IPS-20b (cell line): Measurements from ENCODE around the gene FAM25G.
"Not testable (repeated sequence)": the region's sequence is repeated elsewhere in the genome, so short reads cannot be mapped to it uniquely, and the experiment has no call there.

ENCODE experiments used
- H3K27ac ChIP-seq: one replicate; pipeline ENCODE4 v1.5.1; 2013; ENCODE audit warnings: low read length
- H3K27me3 ChIP-seq: 2 replicates; pipeline ENCODE4 v1.6.1; 2013; ENCODE audit warnings: mild to moderate bottlenecking, low read length, inconsistent platforms; ENCODE audit not compliant: insufficient read depth
- H3K36me3 ChIP-seq: 2 replicates; pipeline ENCODE4 v1.6.1; 2013; ENCODE audit warnings: low read depth, mild to moderate bottlenecking, inconsistent platforms, low read length, moderate library complexity; ENCODE audit not compliant: insufficient read depth
- H3K4me1 ChIP-seq: 2 replicates; pipeline ENCODE4 v1.6.1; 2013; ENCODE audit warnings: mild to moderate bottlenecking, control low read depth, inconsistent platforms, low read length, moderate library complexity; ENCODE audit not compliant: insufficient read depth
- H3K4me3 ChIP-seq: 2 replicates; pipeline ENCODE4 v1.5.1; 2013; ENCODE audit warnings: mild to moderate bottlenecking, low read length, inconsistent platforms
- H3K9ac ChIP-seq: 2 replicates; pipeline ENCODE4 v1.6.1; 2013; ENCODE audit warnings: low read depth, mild to moderate bottlenecking, inconsistent platforms, low read length, moderate library complexity
- H3K9me3 ChIP-seq: 2 replicates; pipeline ENCODE4 v1.6.1; 2013; ENCODE audit warnings: mild to moderate bottlenecking, low read depth, low read length, inconsistent platforms; ENCODE audit not compliant: insufficient read depth

Gene FAM25G

DNA sequence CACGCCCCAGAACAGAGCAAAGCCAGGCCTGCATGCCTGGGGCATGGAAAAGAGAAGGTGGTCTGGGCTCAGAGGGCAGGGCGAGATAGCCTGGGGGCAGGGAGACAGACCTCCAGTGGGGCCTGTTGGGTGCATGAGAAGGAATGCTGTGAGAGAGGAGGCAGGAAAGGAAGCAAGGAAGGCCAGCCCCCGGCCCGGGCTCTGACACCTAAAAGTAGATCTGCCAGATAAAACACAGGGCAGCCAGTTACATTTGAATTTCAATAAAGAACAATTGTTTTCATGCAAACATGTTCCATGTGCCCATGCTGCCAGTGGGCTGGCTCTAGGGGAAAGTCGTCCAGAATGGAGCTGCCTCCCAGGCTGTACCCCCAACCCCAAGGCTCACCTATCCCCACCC, 13.4 kb downstream of the FAM25G start:
- H3K36me3 ChIP-seq, H3K4me1 ChIP-seq, H3K9ac ChIP-seq, H3K27me3 ChIP-seq, H3K4me3 ChIP-seq, H3K9me3 ChIP-seq, H3K27ac ChIP-seq: not testable (repeated sequence)

DNA sequence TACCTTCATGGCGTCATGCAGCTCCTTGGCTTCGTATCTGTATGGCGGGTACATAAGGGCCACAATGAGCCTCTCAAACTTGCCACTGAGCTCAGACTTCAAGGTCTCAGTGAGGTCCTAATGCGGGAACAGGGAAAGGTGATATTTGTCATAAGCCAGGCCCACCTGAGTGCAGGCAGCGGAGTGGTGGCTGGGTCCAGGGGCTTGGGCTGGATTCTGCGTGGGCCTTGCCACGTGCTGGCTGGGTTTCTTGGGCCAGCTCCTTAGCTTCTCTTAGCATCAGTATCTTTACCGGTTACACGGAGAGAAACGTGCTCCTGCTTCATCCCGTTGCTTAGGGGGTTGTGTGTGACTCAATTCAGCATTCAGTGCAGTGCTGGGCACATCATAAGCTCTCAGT, 14.4 kb downstream of the FAM25G start:
- not testable (repeated sequence) for H3K4me3 ChIP-seq, H3K36me3 ChIP-seq, H3K4me1 ChIP-seq, H3K9me3 ChIP-seq, H3K9ac ChIP-seq, H3K27me3 ChIP-seq, H3K27ac ChIP-seq

DNA sequence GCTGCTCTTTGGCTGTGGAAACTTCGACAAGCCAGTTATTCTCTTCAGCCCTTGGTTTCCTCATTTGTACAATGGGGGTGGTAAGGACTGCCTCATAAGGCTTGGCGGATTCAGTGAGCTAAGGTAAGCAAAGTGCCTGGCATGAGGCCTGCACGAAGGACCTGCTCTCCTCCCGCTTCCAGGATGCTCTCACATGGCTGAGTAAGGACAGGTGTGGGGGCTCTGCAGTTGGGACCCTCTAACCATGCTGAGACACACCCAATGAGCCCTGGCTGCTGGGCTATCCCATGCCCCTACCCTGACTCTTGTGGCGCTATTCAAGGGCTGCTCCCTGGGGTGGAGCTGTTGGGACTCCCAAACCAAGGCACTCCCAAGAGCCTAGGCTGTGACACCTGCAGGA, 16.4 kb downstream of the FAM25G start:
- not testable (repeated sequence) for H3K9me3 ChIP-seq, H3K27me3 ChIP-seq, H3K4me1 ChIP-seq, H3K4me3 ChIP-seq, H3K9ac ChIP-seq, H3K27ac ChIP-seq, H3K36me3 ChIP-seq

- H3K36me3 ChIP-seq, H3K4me1 ChIP-seq, H3K27me3 ChIP-seq, H3K4me3 ChIP-seq, H3K9me3 ChIP-seq, H3K27ac ChIP-seq, H3K9ac ChIP-seq: not testable (repeated sequence)
Measured at GRCh38 chr10:47473516-47473915, 18.0 kb downstream of the FAM25G start.

- H3K9me3 ChIP-seq, H3K27me3 ChIP-seq, H3K27ac ChIP-seq, H3K9ac ChIP-seq, H3K4me3 ChIP-seq, H3K4me1 ChIP-seq, H3K36me3 ChIP-seq: not testable (repeated sequence)
Measured at GRCh38 chr10:47472647-47473046, 18.9 kb downstream of the FAM25G start.

DNA sequence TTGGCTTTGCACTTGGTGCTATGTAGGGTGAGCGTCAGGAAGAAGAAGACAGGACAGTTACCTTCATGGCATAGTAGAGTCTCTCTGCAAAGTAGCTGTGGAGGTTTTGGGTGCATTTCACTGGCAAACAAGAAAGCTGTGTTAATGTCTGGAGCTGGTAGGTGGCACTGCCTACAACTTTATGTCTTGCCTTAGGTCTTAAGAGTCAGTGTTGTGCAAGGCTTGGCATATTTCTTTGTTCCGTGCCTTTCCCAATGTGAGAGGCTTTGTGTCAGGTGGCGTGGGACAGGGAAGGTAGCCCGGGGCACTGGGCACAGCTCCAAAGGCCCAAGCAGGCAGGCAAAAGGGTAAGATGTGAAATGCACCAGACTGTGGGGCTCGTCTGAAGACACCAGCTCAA, 19.4 kb downstream of the FAM25G start:
- H3K27me3 ChIP-seq, H3K4me3 ChIP-seq, H3K4me1 ChIP-seq, H3K9ac ChIP-seq, H3K27ac ChIP-seq, H3K36me3 ChIP-seq, H3K9me3 ChIP-seq: not testable (repeated sequence)

DNA sequence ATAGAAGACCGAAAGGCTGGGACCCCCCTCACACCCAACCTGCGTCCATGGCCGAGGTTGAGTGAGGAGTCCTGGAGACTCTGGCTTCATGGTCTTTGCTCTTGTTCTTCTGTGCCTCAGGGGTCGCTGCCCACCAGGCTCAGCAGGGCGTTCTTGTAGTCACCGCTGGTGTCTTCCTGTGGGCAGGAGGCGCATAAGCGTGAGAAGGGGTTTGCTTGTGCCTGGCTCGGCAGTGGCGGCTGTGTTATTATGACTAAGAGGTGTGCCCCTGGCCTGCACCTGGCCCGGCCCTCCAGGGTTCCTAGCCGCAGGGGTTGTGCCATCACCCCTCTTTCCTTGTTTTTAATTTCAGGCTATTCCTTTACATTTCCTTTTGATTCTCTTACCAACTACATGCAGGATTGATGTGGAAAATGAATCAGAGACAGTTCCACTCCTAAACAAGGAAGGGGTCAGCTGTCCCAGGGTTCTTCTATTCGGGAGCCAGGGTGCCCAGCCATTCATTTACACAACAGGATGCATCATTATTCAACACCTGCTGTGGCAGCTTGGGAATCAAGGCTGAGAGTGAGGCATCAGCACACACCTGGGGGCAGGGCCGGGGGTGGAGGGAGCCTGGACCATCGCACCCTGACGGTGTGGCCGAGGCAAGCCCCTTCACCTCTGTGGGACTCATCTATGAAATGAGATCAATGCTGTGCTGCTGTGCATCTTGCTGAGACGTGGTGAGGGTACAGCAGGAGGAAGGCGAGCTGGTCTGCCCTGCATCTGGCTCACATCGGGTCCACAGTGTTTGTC, 22.6 kb downstream of the FAM25G start:
- not testable (repeated sequence) for H3K27me3 ChIP-seq, H3K9me3 ChIP-seq, H3K9ac ChIP-seq, H3K4me3 ChIP-seq, H3K27ac ChIP-seq, H3K4me1 ChIP-seq, H3K36me3 ChIP-seq

- not testable (repeated sequence) for H3K9me3 ChIP-seq, H3K36me3 ChIP-seq, H3K27ac ChIP-seq, H3K4me1 ChIP-seq, H3K27me3 ChIP-seq, H3K4me3 ChIP-seq, H3K9ac ChIP-seq
Measured at GRCh38 chr10:47467957-47468356, 23.5 kb downstream of the FAM25G start.

GRCh38 chr10:47467458-47467857, 24.0 kb downstream of the FAM25G start:
- H3K36me3 ChIP-seq, H3K4me1 ChIP-seq, H3K27ac ChIP-seq, H3K27me3 ChIP-seq, H3K9me3 ChIP-seq, H3K4me3 ChIP-seq, H3K9ac ChIP-seq: not testable (repeated sequence)

DNA sequence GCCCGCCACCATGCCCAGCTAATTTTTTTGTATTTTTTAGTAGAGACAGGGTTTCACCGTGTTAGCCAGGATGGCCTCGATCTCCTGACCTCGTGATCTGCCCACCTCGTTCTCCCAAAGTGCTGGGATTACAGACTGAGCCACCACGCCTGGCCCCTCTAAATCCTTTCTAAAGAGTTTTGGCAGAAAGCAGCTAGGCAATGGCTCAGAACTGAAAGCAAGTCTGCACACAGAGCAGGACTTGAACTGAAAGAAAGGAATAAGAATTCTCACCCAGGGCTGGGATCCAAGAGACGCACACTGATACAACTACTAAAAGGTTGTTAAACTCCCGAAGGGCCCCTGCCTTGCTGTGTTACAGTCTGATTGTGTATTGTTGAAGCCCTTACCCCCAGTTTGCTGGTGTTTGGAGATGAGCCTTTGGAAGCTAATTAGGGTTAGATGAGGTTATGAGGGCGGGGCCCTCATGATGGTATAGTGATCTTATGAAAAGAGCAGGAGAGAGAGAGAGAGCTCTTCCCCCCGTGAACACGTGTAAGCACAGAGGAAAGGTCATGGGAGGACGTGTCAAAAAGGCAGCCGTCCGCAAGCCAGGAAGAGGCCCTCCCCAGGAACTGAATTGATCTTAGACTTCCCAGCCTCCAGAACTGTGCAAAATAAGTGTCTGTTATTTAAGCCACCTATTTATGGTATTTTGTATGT, 26.1 kb downstream of the FAM25G start:
- H3K36me3 ChIP-seq, H3K9me3 ChIP-seq, H3K27me3 ChIP-seq, H3K27ac ChIP-seq, H3K4me1 ChIP-seq, H3K4me3 ChIP-seq, H3K9ac ChIP-seq: not testable (repeated sequence)

DNA sequence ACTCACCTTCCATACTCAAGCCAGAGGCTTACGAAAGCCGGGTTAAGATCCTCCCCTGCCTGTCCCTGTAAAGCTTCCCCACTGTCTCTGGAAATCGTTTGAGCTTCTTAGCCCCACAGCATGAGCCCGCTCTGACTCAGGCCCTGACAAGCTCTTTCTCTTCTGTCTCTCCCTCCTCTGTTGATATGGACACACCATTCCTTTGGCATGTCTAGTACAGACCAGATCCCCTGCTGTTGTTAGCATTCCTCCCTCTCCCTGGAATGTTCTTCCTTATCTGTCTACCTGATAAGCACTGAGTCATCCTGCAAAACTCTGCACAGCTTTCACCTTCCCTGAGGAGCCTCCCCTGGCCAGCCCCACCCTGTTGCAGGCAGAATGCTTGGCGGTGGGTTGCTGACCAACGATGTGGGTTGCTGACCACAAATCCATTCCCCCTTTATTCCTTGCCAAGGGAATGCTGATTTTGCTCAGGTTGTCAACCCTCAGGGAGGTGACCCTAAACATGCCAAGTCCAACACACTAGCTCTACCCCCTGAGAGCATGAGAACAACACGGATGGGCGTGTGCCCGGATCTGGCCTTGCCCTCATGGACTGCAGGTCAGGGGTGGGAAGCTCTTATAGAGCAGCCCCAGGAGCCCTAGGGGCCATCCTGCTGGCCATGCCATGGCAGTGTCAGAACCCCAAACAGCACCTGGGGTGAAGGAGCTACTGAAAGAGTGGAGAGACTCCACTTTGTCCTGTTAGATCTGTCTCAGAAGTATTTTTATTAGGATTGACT, 28.7 kb downstream of the FAM25G start:
- H3K36me3 ChIP-seq, H3K4me3 ChIP-seq: not testable (repeated sequence)

GRCh38 chr10:47461261-47461687, 30.2 kb downstream of the FAM25G start:
- not testable (repeated sequence) for H3K27ac ChIP-seq, H3K9me3 ChIP-seq, H3K27me3 ChIP-seq, H3K4me1 ChIP-seq, H3K9ac ChIP-seq, H3K36me3 ChIP-seq
- peak overlapping the region; percentile 35; the same call in 1 of the 2 replicates for H3K4me3 ChIP-seq

More for the DNA sequence above, 28.7 kb downstream of the FAM25G start:
- H3K9me3 ChIP-seq, H3K27ac ChIP-seq, H3K4me1 ChIP-seq, H3K9ac ChIP-seq, H3K27me3 ChIP-seq: not testable (repeated sequence)
